NCI-H460 (cell line): ENCODE data around the gene ECI2. TPM values are rescaled to one million over a fixed set of nuclear protein-coding genes. Genes with fewer than 3 reads are reported as not detected.
"Not testable (repeated sequence)": the region's sequence is repeated elsewhere in the genome, so short reads cannot be mapped to it uniquely, and the experiment has no call there.

Experiments used
- DNase-seq: peaks from one replicate; pipeline ENCODE4 v3.0.0-alpha.2; 2016; ENCODE audit warnings: low read depth; ENCODE audit errors: extremely low read depth
- total RNA-seq: library from RNA; depleted of rRNA; stranded (reverse); fragments of >200 nt; shearing (Covaris generic); gene quantifications from 2 replicates; pipeline ENCODE4 v1.2.3, GENCODE V29; 2014

Gene ECI2
- total RNA-seq, 1 experiment from 2014 or later = 58.8 TPM

- DNase-seq = no peak
Observed at GRCh38 chr6:4105980-4106536, 29.3 kb downstream of the ECI2 start.

- DNase-seq = no peak
Observed at GRCh38 chr6:4103929-4104328, 31.4 kb downstream of the ECI2 start.

- no peak for DNase-seq
Observed at GRCh38 chr6:4102687-4103244, 32.6 kb downstream of the ECI2 start.

GRCh38 chr6:4101298-4101697, 34.1 kb downstream of the ECI2 start:
- no peak for DNase-seq

- no peak for DNase-seq
Observed at GRCh38 chr6:4100655-4101054, 34.7 kb downstream of the ECI2 start.

- DNase-seq = no peak
Observed at GRCh38 chr6:4093288-4093687, 42.1 kb downstream of the ECI2 start.

GRCh38 chr6:4091941-4092340, 43.4 kb downstream of the ECI2 start:
- no peak for DNase-seq

GRCh38 chr6:4090043-4090442, 45.3 kb downstream of the ECI2 start:
- not testable (repeated sequence) for DNase-seq

- DNase-seq = no peak
Observed at GRCh38 chr6:4088704-4089103, 46.7 kb downstream of the ECI2 start.

- DNase-seq = no peak
Observed at GRCh38 chr6:4085332-4085700, 50.1 kb downstream of the ECI2 start.

- DNase-seq = no peak
Observed at GRCh38 chr6:4084444-4085331, 50.7 kb downstream of the ECI2 start.

GRCh38 chr6:4078691-4079471, 56.5 kb downstream of the ECI2 start, which contains the start of gene FAM217A:
TSS of gene FAM217A (minus strand) at chr6:4079137. CDS start at chr6:4077414, 1,723 bp downstream.
- DNase-seq = no peak

GRCh38 chr6:4074478-4075235, 60.7 kb downstream of the ECI2 start:
- DNase-seq = no peak

GRCh38 chr6:4071330-4071729, 64.0 kb downstream of the ECI2 start:
- DNase-seq = no peak

- DNase-seq = no peak
Observed at GRCh38 chr6:4069199-4069598, 66.2 kb downstream of the ECI2 start.

GRCh38 chr6:4067673-4068072, 67.7 kb downstream of the ECI2 start:
- DNase-seq = no peak

- DNase-seq = no peak
Observed at GRCh38 chr6:4066029-4066755, 69.2 kb downstream of the ECI2 start.
